Endothelial cell of umbilical vein (primary cell): Measurements from ENCODE around the gene SIX1. TPM values are rescaled to one million over a fixed set of nuclear protein-coding genes. Genes with fewer than 3 reads are reported as not detected.

Experiments used
- BruUV-seq: library from RNA; stranded (reverse); fragments of 400-500 nt; replicated peaks from 2 replicates; lab custom pipeline; 2021; lab: Mats Ljungman, UMichigan
- CTCF ChIA-PET: fragments of 300-600, 350-600 bp; sonication (Branson Sonifier 250); formaldehyde crosslinking; loops from one replicate; lab custom pipeline; 2021; ENCODE audit warnings: antibody characterized with exemption, inconsistent platforms; lab: Charles Lee
- POLR2A ChIA-PET: fragments of 300-600, 350-600 bp; sonication (Branson Sonifier 250); formaldehyde crosslinking; loops from one replicate; lab custom pipeline; 2021; ENCODE audit warnings: antibody characterized with exemption, inconsistent platforms; lab: Charles Lee
- DNase-seq: peaks from one replicate; pipeline ENCODE4 v3.0.0-alpha.2; 2011; ENCODE audit warnings: low read depth, low spot score
- FAIRE-seq: peaks from 2 replicates; lab custom pipeline; 2011; peaks lifted over from hg19 to GRCh38; lab: Jason Lieb, UNC
- H2AFZ ChIP-seq: 2 replicates; pipeline ENCODE4 v1.6.0; 2012; ENCODE audit warnings: low read depth, low read length, control low read depth, inconsistent platforms
- H3K27ac ChIP-seq: 2 replicates; pipeline ENCODE4 v1.5.1; 2011; ENCODE audit warnings: low read depth, mild to moderate bottlenecking, control low read depth, low read length, moderate library complexity; ENCODE audit not compliant: insufficient read depth
- H3K27me3 ChIP-seq, 2 experiments: 2 replicates each; pipeline versions ENCODE4 v1.6.0 to v1.6.1; 2011; ENCODE audit warnings: low read length in 2 of 2, mixed read lengths in 1 of 2; ENCODE audit not compliant: control insufficient read depth in 2 of 2, insufficient read depth in 2 of 2
- H3K36me3 ChIP-seq, 2 experiments: 2 replicates in 1 of 2; 3 replicates in 1 of 2; pipeline ENCODE4 v1.5.1; 2011; ENCODE audit warnings: low read length in 2 of 2, mild to moderate bottlenecking in 1 of 2, moderate library complexity in 1 of 2; ENCODE audit not compliant: control insufficient read depth in 2 of 2, insufficient read depth in 2 of 2; ENCODE audit errors: extremely low read depth in 1 of 2
- H3K4me1 ChIP-seq: 3 replicates; pipeline ENCODE4 v1.5.1; 2011; ENCODE audit warnings: mild to moderate bottlenecking, low read length; ENCODE audit not compliant: control insufficient read depth, insufficient read depth; ENCODE audit errors: extremely low read depth
- H3K4me2 ChIP-seq: 2 replicates; pipeline ENCODE4 v1.6.1; 2011; ENCODE audit warnings: low read length, control low read depth, mixed read lengths; ENCODE audit not compliant: insufficient read depth
- H3K4me3 ChIP-seq, 3 experiments: fragments of 200-600 bp in 1 of 3; sonication (generic), shearing (Covaris generic) in 1 of 3; replicated peaks in 1 of 3; 2 replicates each; pipeline ENCODE4 v1.5.1; 2011 to 2016; ENCODE audit warnings: control low read depth in 3 of 3, low read length in 3 of 3, mild to moderate bottlenecking in 2 of 3, inconsistent platforms in 1 of 3, low read depth in 1 of 3, moderate library complexity in 1 of 3; ENCODE audit not compliant: insufficient read depth in 1 of 3
- H3K79me2 ChIP-seq: 2 replicates; pipeline ENCODE4 v1.6.0; 2012; ENCODE audit warnings: low read length, inconsistent platforms; ENCODE audit not compliant: control insufficient read depth, insufficient read depth
- H3K9ac ChIP-seq: replicated peaks from 2 replicates; pipeline ENCODE3; 2011; ENCODE audit warnings: low read length, control low read depth; ENCODE audit not compliant: insufficient read depth; ENCODE audit errors: extremely low read depth
- H3K9me1 ChIP-seq: replicated peaks from 3 replicates; pipeline ENCODE4 v1.6.0; 2011; ENCODE audit warnings: mild to moderate bottlenecking, low read length; ENCODE audit not compliant: control insufficient read depth, insufficient read depth; ENCODE audit errors: extremely low read depth
- H3K9me3 ChIP-seq: replicated peaks from 2 replicates; pipeline ENCODE4 v1.5.1; 2012; ENCODE audit warnings: low read length, inconsistent platforms; ENCODE audit not compliant: control insufficient read depth, insufficient read depth
- H4K20me1 ChIP-seq: replicated peaks from 2 replicates; pipeline ENCODE3; 2011; ENCODE audit warnings: mild to moderate bottlenecking, low read length; ENCODE audit not compliant: control insufficient read depth, insufficient read depth; ENCODE audit errors: extremely low read depth
- EZH2 ChIP-seq: IDR thresholded peaks from 2 replicates; pipeline ENCODE4 v1.6.1; 2012; ENCODE audit warnings: borderline replicate concordance, low read depth, mild to moderate bottlenecking, moderate library complexity, low read length, inconsistent platforms; ENCODE audit not compliant: severe bottlenecking
- FOS ChIP-seq: IDR thresholded peaks from 2 replicates; pipeline ENCODE4 v1.6.1; 2011; ENCODE audit warnings: mild to moderate bottlenecking, low read length, moderate library complexity, borderline replicate concordance; ENCODE audit not compliant: insufficient read depth
- GATA2 ChIP-seq: IDR thresholded peaks from 2 replicates; pipeline ENCODE4 v1.7.0; 2011; ENCODE audit warnings: low read depth, mild to moderate bottlenecking, moderate library complexity, mixed read lengths, low read length; ENCODE audit not compliant: insufficient read length, insufficient read depth
- JUN ChIP-seq: IDR thresholded peaks from 2 replicates; pipeline ENCODE4 v1.6.1; 2011; ENCODE audit warnings: borderline replicate concordance, low read depth; ENCODE audit not compliant: insufficient read length, insufficient read depth
- MAX ChIP-seq: IDR thresholded peaks from 2 replicates; pipeline ENCODE4 v1.6.1; 2011; ENCODE audit not compliant: insufficient read depth, insufficient read length
- MYC ChIP-seq: IDR thresholded peaks from one replicate; pipeline ENCODE4 v1.6.1; 2011; ENCODE audit warnings: mild to moderate bottlenecking, low read depth, low read length
- POLR2A ChIP-seq: IDR thresholded peaks from 2 replicates; pipeline ENCODE4 v1.6.1; 2012; ENCODE audit warnings: low read depth, mild to moderate bottlenecking, control low read depth, low read length
- POLR2AphosphoS5 ChIP-seq: IDR thresholded peaks from 2 replicates; pipeline ENCODE4 v1.6.1; 2012; ENCODE audit warnings: low read depth, mild to moderate bottlenecking, control low read depth, low read length, moderate library complexity; ENCODE audit not compliant: insufficient read depth
- dilution Hi-C: fragments of 300-500 bp; cut with MboI; formaldehyde crosslinking; loops from one replicate; pipeline ENCODE4 v1.15.0; 2019; ENCODE audit warnings: low sequenced_read_pairs; ENCODE audit not compliant: extremely low pct_ligation_motif_present
- intact Hi-C: fragments of 100-400 bp; cut with micrococcal nuclease; formaldehyde crosslinking; loops from one replicate; pipeline ENCODE4 v1.10.0; 2022
- polyA plus RNA-seq, 4 experiments: library from polyadenylated mRNA; depleted of rRNA in 3 of 4; stranded (reverse) in 3 of 4; unstranded in 1 of 4; fragments of >200 nt; gene quantifications; 2 replicates each; pipeline versions ENCODE4 v1.2.1 to v1.2.3, GENCODE V29; 2011 to 2012; ENCODE audit warnings: missing spikeins in 1 of 4
- total RNA-seq: library from RNA; stranded (reverse); gene quantifications from 2 replicates; pipeline ENCODE4 v1.2.3, GENCODE V29; 2021
- TF ChIP-seq, protein P1 (sequence below), 2 donors: IDR thresholded peaks; 1 replicate in 1 of 2; 2 replicates in 1 of 2; pipeline ENCODE4 v1.5.1; 2011; ENCODE audit warnings: low read length in 2 of 2, mild to moderate bottlenecking in 2 of 2, moderate library complexity in 2 of 2, control low read depth in 1 of 2, inconsistent platforms in 1 of 2, low read depth in 1 of 2; ENCODE audit not compliant: insufficient read depth in 1 of 2; ENCODE audit errors: extremely low read depth in 1 of 2

Gene SIX1
- total and polyA plus RNA-seq, 2 donors (not counting 3 experiments of a cell fraction or from before 2014, with no cell fraction given): 0.40 to 0.55 TPM

DNA sequence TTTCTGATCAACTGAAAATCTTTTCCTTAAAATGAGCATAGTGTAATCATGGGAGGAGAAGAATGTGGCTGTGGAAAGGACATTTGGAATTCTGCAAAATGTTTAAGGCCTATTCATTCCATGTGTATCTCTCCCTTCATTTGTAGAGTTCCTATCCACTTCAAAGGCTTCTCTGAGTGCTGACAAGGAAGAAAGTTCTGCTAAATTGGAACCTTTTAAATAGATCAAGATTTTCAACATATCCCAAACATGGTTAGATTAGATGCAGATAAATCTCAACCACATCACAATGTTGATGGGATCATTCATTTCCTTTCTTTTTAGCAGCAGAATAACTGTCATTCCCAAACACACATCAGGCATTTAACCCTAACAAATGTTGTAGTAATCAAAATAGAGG lies 28.4 kb upstream of the SIX1 start:
- POLR2A ChIA-PET: no interaction called here

DNA sequence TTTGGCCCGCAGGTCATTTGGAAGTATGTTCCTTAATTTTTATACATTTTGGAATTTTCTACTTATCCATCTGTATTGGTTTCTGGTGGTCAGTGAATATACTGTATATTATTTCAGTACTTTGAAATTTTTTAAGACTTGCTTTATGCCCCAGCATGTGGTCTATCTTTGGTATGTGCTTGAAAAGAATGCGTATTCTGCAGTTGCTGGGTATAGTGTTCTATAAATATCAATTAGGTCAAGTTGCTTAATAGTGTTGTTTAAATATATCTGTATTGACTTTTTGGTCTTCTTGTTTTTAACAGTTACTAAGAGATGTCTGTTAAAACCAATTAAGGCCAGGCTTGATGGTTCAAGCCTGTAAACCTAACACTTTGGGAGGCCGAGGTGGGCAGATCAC lies 21.7 kb upstream of the SIX1 start:
- intact Hi-C loops: no loop called here
- CTCF ChIA-PET: no interaction called here
- no peak overlapping the region for H3K27ac ChIP-seq

More for the DNA sequence above, 28.4 kb upstream of the SIX1 start:
- Histone ChIP-seq H3K9me3 (no peaks in the 10 kb centered on the region), H3K4me3 (no peak overlapping the region), H4K20me1 (no peaks in the 10 kb centered on the region), H3K27ac (no peak overlapping the region), H3K9ac (no peak overlapping the region), H3K27me3 (peaks cover 0 to 5% of the 10 kb centered on the region in 2 experiments), H3K36me3 (no peaks in the 10 kb centered on the region), H2AFZ (no peak overlapping the region), H3K4me2 (no peak overlapping the region), H3K4me1 (no peaks in the 10 kb centered on the region), H3K9me1 (no peaks in the 10 kb centered on the region), H3K79me2 (no peaks in the 10 kb centered on the region)
- dilution Hi-C loops: no loop called here
- no peak for FAIRE-seq
- CTCF ChIA-PET: interaction anchor here (1.2 kb wide), 1 partner anchor 9 kb away, joined by 3 read pairs; no protein-coding TSS in a partner anchor
- no peak for DNase-seq
- intact Hi-C loops: no loop called here
- TF ChIP-seq FOS: no peak
- TF ChIP-seq MYC: no peak
- TF ChIP-seq POLR2A: no peak
- no peak for TF ChIP-seq POLR2AphosphoS5
- no peak for TF ChIP-seq EZH2
- TF ChIP-seq JUN: no peak
- no peak for TF ChIP-seq GATA2
- no peak for TF ChIP-seq MAX
- BruUV-seq: no TSS peak

More for the DNA sequence above, 21.7 kb upstream of the SIX1 start:
- H3K27me3 ChIP-seq: no peaks in the 10 kb centered on the region
- no peaks in the 10 kb centered on the region for H3K9me3 ChIP-seq
- no peaks in the 10 kb centered on the region for H4K20me1 ChIP-seq
- no peak overlapping the region for H3K9ac ChIP-seq
- no peaks in the 10 kb centered on the region for H3K4me1 ChIP-seq
- no peak for TF ChIP-seq EZH2
- no peak for TF ChIP-seq POLR2AphosphoS5
- TF ChIP-seq FOS: no peak
- no peak for TF ChIP-seq GATA2
- TF ChIP-seq POLR2A: no peak
- TF ChIP-seq, protein P1, sequence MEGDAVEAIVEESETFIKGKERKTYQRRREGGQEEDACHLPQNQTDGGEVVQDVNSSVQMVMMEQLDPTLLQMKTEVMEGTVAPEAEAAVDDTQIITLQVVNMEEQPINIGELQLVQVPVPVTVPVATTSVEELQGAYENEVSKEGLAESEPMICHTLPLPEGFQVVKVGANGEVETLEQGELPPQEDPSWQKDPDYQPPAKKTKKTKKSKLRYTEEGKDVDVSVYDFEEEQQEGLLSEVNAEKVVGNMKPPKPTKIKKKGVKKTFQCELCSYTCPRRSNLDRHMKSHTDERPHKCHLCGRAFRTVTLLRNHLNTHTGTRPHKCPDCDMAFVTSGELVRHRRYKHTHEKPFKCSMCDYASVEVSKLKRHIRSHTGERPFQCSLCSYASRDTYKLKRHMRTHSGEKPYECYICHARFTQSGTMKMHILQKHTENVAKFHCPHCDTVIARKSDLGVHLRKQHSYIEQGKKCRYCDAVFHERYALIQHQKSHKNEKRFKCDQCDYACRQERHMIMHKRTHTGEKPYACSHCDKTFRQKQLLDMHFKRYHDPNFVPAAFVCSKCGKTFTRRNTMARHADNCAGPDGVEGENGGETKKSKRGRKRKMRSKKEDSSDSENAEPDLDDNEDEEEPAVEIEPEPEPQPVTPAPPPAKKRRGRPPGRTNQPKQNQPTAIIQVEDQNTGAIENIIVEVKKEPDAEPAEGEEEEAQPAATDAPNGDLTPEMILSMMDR (IDR thresholded peaks at IDR 0.05; ENCODE audit: extremely low read depth in 1 of 2, insufficient read depth in 1 of 2, low read depth in 1 of 2, low read length in 2 of 2): no peak
- TF ChIP-seq MAX: no peak
- no peak for TF ChIP-seq JUN
- TF ChIP-seq MYC: no peak
- DNase-seq (no peak), FAIRE-seq (no peak)
- H3K36me3 ChIP-seq: no peaks in the 10 kb centered on the region
- H3K4me2 ChIP-seq: no peak overlapping the region
- POLR2A ChIA-PET: no interaction called here
- H3K79me2 ChIP-seq: no peaks in the 10 kb centered on the region
- dilution Hi-C loops: no loop called here
- H3K9me1 ChIP-seq: no peaks in the 10 kb centered on the region
- no peak overlapping the region for H2AFZ ChIP-seq
- no peak overlapping the region for H3K4me3 ChIP-seq
- no TSS peak for BruUV-seq
